ENCODE measurements around the gene ZNF236.

Gene ZNF236

GRCh38 chr18:76970770-76971559 is 148.6 kb downstream of the ZNF236 start:
- DNase-seq (ENCODE audit: low read depth in 2 of 3, low spot score in 1 of 3): no peak

- no peak for DNase-seq (ENCODE audit: low read depth in 2 of 3, low spot score in 1 of 3)
Measured at GRCh38 chr18:76972241-76972640, 149.9 kb downstream of the ZNF236 start.

GRCh38 chr18:76972846-76973519 is 150.6 kb downstream of the ZNF236 start:
- no peak for DNase-seq (ENCODE audit: low read depth in 2 of 3, low spot score in 1 of 3)

- no peak for DNase-seq (ENCODE audit: low read depth in 2 of 3, low spot score in 1 of 3)
Measured at GRCh38 chr18:76973520-76974266, 151.3 kb downstream of the ZNF236 start.

- no peak for DNase-seq (ENCODE audit: low read depth in 2 of 3, low spot score in 1 of 3)
Measured at GRCh38 chr18:76974386-76974785, 152.0 kb downstream of the ZNF236 start.

GRCh38 chr18:76975577-76976110 is 153.3 kb downstream of the ZNF236 start:
- DNase-seq (ENCODE audit: low read depth in 2 of 3, low spot score in 1 of 3): no peak

GRCh38 chr18:76977108-76977621 is 154.8 kb downstream of the ZNF236 start:
- no peak for DNase-seq (ENCODE audit: low read depth in 2 of 3, low spot score in 1 of 3)

GRCh38 chr18:76977684-76978232 is 155.4 kb downstream of the ZNF236 start:
- DNase-seq (ENCODE audit: low read depth in 2 of 3, low spot score in 1 of 3): no peak

- no peak for DNase-seq (ENCODE audit: low read depth in 2 of 3, low spot score in 1 of 3)
Measured at GRCh38 chr18:76978616-76979015, 156.3 kb downstream of the ZNF236 start.

- no peak for DNase-seq (ENCODE audit: low read depth in 2 of 3, low spot score in 1 of 3)
Measured at GRCh38 chr18:76979111-76979751, 156.9 kb downstream of the ZNF236 start.

GRCh38 chr18:76979906-76980305 is 157.5 kb downstream of the ZNF236 start:
- no peak for DNase-seq (ENCODE audit: low read depth in 2 of 3, low spot score in 1 of 3)

- DNase-seq (ENCODE audit: low read depth in 2 of 3, low spot score in 1 of 3): no peak
Measured at GRCh38 chr18:76980663-76981395, 158.5 kb downstream of the ZNF236 start.

GRCh38 chr18:76981396-76981968 is 159.1 kb downstream of the ZNF236 start:
- no peak for DNase-seq (ENCODE audit: low read depth in 2 of 3, low spot score in 1 of 3)

- no peak for DNase-seq (ENCODE audit: low read depth in 2 of 3, low spot score in 1 of 3)
Measured at GRCh38 chr18:76982038-76982437, 159.7 kb downstream of the ZNF236 start.

- DNase-seq (ENCODE audit: low read depth in 2 of 3, low spot score in 1 of 3): peak; percentile 82 to 91 (median 83)
Measured at GRCh38 chr18:76982841-76983583, 160.7 kb downstream of the ZNF236 start.

GRCh38 chr18:76983613-76984051 is 161.3 kb downstream of the ZNF236 start:
- DNase-seq (ENCODE audit: low read depth in 2 of 3, low spot score in 1 of 3): no peak

GRCh38 chr18:76984193-76985155 is 162.1 kb downstream of the ZNF236 start:
- no peak for DNase-seq (ENCODE audit: low read depth in 2 of 3, low spot score in 1 of 3)
